GM19438 (cell line): ENCODE measurements around the gene HDAC2.
"Not testable (repeated sequence)": the region's sequence is repeated elsewhere in the genome, so short reads cannot be mapped to it uniquely, and the experiment has no call there.

ENCODE experiments used
- ATAC-seq: cut with Tn5 transposase; IDR thresholded peaks from one replicate; pipeline ENCODE4 v1.9.1; 2021; ENCODE audit warnings: low read depth; ENCODE audit not compliant: unreplicated experiment

Gene HDAC2

DNA sequence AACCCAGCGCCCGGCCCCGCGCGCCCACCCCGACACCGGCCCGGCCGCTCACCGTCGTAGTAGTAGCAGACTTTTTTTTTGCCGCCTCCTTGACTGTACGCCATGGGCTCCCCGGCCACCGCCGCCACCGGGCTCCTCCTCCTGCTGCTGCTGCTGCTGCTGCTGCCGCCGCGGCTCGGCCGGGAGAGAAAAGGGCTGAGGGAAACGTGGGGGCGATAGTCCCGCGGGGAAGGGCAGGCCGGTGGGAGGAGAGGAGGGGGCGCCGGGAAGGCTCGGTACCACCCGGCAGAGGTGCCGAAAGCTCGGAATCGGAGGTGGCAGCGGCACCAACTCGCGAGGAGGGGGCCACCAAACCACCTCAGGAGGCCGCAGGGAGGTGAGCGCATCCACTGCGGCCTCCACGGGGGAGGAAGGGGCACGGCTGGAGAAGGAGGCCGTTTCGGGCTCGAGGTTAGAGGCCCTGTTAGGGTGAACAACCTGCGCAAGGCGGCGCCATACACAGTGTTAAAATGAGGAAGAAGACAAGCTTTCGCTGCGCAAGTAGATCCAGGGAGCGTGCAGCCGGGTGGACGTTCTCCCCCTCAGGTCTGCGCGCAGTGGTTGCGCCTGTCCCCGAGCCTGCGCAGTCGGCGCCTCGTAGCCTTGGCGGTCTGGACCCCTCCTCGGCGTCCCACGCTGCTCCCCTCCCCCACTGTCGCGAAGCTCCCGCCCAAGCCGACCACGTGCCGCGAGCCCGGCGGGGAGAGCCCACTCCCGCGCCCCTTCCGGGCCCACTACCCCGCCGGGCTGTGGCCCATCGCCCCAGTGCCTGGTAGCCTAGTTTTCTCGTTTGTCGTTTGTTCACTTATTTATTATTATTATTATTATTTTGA lies at the start of gene HDAC2:
Gene HDAC2, minus strand, starts transcription at position 344 of the 872 bp plus-strand sequence. Its CDS starts 240 bp downstream, at position 104.
- peak; percentile 81 for ATAC-seq

DNA sequence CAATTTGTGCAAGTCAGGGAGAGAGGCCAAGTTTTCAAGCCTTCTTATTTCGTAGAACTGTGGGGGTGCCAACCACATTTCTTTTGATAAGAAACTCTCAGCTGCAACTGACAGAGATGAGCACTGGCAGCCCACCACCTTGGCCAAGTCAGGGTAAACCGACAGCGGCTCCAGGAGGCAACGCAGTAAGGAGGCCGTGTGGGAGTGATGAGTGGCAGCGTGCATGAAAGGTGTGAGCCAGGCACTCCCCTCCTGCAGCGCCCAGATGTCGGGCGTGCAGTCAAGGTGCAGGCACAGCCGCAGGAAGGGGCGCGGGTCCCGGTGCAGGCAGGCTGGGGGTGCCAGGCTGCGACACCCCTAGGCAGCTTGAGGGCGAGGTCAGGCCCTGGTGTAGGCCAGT lies 49.2 kb upstream of the HDAC2 start:
- no peak for ATAC-seq

DNA sequence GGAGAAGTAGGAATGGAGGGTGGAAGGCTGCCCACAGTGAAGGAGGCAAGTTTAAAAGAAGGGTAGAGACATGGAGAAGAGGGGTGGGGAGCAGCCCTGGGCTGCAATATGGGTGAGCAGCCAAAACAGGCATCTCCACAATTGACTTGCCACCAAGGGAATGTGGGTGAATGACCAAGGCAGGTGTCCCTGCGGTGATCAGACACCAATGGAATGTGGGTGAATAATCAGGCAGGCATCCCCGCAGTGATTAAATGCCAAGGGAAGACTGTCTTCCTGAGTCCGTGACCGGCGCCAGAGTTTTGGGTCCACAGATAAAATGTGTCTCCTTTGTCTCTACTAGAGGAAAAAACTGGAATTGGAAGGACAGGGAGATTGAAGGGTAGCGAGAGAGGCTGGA lies 46.2 kb upstream of the HDAC2 start:
- not testable (repeated sequence) for ATAC-seq

DNA sequence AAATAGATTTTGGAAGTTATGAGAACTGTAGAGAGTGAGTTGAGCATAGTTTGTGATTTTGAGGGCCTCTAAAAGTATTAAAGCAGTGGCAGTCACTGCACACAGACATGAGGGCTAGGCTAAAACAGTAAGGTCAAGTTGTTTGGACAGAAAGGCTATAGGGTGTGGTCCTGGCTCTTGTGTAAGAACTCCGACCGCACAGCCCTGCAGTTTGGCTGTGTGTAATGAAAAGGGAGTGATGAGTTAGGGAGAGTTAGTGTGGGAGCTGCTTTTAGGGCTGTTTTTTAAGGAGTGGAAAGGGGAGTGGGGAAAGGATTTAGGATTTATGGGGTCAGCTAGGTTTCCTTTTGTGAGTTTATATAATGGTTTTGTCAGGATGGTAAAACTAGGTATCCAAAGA lies 43.2 kb upstream of the HDAC2 start:
- ATAC-seq = not testable (repeated sequence)

DNA sequence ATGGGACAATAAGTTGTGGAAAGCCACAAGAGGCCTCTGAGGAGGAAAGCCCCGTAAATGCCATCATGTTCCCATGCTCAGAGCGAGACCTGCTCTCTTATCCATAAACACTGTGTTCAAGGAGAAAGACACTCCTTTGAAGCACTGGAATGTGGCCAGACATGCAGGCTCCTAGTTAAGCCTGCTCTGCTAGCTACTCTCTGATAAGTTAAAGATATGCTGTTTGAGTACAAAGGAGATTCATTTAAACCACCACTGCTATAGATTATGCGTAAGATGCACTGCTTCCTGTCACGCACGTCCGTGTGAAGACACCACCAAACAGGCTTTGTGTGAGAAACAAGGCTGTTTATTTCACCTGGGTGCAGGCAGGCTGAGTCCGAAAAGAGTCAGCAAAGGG lies 40.5 kb upstream of the HDAC2 start:
- ATAC-seq = not testable (repeated sequence)

DNA sequence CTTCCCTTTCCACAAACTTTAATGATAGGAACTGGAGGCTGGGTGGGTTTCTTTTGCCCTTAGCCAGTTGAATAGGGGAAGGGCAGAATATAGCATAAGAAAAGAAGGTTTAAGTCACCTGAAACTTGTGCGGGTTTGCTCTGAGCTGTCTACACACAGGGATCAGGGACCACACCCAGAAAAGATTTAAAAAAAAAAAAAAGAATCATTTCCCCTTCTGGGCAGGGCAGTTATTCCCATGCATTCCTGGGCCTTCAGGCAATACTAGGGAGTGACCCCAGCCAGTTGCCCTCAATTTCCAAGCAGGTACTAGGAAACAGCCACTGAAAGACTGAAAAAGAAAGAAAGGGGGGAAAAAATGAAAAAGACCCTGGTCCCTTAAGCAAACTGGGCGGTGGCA lies 39.6 kb upstream of the HDAC2 start:
- ATAC-seq = no peak

DNA sequence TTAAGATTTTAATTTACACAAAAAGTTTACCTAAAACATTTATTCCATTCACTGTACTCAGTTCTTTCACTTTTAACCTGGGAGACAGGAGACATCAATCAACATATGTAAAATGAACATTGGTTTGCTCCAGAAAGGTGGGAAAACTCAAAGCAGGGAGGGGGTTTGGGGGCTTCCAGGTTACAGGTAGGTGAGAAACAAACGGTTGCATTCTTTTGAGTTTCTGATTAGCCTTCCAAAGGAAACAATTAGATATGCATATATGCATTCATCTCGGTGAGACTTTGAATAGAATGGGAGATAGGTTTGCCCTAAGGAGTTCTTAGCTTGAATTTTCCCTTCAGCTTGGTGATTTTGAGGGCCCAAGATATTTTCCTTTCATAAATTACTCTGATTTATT lies 38.2 kb upstream of the HDAC2 start:
- no peak for ATAC-seq

DNA sequence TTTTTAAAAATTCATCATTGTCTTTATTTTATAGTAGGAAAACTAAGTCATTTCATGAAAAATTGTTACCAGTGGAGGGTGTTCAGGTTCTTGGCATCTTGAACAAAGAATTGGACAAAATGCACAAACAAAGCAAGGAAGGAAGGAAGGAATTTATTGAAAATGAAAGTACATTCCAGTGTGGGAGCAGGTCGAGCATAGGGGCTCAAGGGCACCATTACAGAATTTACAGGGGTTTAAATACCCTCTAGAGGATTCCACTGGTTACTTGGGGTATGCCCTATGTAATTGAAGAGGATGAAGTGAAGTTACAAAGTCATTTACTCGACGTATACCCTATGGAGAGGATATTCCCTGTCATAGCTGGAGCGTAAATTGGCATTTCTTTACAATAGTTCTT lies 37.4 kb upstream of the HDAC2 start:
- no peak for ATAC-seq

DNA sequence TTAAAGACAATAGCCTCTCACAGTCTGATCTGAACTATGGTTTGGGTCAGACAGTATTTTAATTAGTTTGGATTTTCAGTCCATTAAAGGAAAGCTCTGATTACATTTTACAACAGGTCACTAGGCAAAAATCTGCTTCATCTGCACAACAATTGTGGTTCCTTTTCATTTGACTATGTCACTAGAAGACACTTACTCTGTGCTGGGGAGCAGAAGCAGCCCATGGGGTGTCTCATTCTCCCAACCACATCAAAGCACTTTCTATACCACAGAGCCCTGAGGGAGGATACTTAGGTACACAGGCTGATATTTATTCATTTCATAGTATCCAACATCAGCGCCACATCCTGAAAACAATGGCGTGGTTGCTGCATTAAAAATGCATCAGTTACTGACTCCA lies 36.6 kb upstream of the HDAC2 start:
- ATAC-seq = no peak

DNA sequence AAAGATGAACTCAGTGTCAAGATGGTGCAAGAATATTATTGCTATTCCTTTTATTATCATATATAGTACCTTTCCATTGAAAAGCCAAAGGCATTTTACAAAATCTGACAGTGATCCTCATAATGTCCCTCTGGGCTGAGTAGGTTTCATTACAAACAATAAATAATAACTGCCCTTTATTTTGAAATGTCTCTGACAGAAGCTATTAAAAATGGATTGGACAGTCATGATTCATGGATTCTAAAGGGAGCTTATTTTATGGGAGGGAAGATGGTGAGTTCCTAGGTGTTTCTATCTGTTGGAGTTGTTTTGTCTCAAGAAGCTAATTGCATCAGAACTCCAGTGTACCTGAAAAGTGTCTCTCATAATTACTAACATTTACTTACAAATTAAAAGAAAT lies 30.4 kb upstream of the HDAC2 start:
- no peak for ATAC-seq

DNA sequence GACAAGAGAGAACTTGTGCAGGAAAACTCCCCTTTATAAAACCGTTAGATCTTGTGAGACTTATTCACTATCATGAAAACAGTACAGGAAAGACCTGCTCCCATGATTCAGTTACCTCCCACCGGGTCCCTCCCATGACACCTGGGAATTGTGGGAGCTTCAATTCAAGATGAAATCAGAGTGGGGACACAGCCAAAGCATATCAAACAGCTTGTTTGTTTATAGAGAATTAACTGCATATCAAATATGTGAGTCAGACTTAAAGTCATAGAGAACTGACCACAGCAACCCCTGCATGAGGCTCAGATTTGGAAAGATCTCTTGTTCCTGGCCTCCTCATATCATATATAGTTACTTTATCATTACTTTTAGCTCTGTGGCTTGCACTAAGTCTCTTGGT lies 29.1 kb upstream of the HDAC2 start:
- no peak for ATAC-seq

DNA sequence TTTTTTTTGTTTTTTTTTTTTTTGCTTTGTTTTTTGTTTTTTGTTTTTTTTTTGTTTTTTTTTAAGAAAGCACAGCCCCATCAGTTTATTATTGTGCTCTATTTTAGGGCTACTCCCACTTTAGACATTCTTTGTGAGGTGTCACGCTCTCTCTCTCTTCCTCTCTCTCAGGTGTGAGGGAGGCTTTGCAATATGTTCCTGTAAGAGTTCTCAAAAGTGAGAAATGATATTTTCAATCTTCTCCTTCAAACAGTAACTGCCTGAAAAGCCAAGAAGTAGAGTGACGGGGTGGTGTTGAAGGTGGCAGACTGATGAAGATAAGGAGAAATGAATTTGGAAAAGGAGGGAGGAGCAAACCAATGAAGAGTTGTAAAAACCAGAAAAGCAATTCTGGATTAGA lies 28.3 kb upstream of the HDAC2 start:
- ATAC-seq = no peak

DNA sequence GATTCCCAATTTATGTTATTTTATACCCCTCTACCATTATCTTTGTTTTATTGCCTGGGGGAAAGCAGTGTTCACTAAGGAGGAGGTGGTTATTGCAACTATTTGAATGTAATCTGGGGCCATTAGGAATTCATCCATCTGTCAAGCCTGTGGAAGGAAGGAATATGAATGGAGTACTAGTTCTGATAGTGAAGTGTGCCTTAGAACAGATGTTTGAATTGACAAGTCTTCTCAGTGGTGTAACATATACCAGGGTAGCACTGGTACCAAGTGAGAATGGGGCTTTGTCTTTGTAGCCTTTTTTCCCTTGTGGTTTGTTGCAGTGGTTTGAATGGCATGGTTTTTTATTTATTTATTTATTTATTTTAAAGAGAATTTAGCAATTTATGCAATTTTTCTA lies 27.9 kb upstream of the HDAC2 start:
- no peak for ATAC-seq

DNA sequence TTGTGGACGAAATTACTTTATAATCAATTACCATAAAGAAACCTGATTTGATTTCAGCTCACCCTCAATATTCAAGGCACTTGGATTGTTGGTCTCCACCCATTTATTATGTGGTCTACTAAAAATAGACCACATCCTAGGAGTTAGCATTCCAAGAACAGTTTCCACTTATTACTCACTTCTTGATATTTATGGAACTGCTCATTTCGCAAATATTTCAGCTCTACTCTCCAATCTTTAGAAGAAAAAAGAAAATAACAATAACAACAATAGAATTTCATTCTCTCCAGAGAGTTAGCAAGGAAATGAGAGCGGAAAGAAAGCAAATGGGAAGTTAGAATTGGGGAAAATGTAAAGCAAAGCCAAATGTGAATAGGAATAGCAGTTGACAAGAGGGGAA lies 26.2 kb upstream of the HDAC2 start:
- no peak for ATAC-seq

DNA sequence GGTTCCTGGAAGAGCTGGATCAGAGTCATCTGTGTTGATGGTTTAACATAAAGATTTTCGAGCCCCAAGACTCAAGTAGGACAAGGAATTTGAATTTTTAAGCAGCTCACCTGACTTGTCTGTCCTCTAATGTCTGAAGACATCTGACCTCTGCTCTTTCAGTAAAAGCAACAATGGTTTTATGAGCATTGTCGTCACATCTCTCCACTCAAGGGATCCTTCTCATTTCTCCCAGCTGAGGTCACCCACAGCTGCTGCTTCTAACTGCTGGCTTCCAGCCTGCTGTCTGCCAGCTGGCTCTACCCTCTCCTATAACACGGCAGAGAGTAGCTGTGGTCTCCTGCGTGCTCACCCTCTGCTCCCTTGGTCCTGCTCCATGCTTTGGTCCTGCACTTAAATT lies 24.7 kb upstream of the HDAC2 start:
- no peak for ATAC-seq

DNA sequence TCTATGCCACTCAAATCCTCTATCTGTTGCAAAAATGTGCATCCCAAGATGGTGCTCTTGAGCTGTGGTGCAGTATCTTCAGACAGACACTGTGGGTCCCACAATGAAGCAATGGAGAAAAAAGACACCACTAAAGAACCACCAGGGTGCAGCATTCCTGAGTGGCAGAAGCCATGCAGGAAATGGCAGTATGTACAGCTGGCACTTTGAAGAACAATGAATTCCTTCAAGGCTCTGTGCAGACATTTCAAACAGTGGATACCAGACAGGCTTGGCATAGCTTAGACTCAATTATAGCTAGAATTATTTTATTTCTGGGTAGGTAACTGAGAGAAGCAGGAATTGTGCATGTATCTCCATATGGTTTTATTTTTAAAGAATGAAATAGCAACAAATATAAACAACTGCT lies 24.0 kb upstream of the HDAC2 start:
- peak; percentile 97 for ATAC-seq

DNA sequence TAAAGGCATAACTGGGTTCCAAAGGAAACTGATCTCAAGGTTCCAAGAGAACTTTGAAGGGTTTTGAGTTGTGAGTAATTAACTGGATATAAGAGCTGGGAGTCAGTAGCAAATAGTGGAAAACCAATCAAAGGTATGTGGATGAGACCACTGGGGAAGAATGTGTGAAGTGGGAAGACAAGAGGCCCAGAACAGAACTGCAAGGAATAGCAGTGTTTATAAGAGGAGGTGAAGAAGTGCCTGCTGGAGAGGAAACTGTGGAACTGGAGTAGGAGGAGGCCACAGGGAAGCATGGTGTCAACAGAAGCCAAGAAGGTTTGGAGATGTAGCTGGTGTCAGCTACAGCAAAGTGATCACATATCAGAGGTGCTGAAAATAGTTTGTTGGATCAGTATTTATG lies 18.7 kb upstream of the HDAC2 start:
- ATAC-seq = no peak

DNA sequence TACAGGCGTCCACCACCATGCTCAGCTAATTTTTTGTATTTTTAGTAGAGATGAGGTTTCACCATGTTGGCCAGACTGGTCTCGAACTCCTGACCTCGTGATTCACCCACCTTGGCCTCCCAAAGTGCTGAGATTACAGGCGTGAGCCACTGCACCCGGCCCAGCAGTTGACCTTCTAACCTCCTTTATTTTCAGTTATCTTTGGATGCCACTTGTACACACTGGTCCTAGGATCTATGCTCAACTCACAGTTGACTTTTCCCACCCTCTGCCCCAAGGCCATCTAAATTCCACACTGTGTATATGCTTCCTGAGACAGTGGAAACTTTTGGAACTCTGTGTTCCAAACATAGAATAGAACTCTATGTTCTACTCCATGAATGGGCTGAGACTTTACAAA lies 11.7 kb upstream of the HDAC2 start:
- ATAC-seq = not testable (repeated sequence)

DNA sequence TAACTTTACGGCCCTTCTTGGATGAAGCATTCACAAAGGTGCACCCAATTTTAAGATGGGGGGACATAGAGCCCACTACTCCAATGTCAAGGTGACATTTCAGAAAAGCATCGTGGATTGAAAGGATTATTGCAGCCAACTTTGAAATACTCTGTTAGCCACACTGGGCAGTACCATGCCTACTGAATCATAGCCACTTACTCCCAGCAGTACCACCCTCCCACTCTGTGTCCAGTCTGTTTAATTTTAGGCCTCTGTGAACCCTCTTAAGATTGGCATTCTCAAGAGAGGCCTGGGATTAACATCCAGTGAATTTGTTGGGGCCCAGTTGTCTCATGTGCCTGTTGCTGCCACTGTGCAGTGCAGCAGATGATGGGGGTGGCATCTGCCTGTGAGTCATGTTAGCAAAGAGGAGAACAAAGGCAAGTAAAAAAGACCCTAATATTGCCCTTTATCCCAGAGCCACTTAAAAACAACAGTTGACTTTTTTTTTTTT lies 11.2 kb upstream of the HDAC2 start:
- ATAC-seq = no peak

DNA sequence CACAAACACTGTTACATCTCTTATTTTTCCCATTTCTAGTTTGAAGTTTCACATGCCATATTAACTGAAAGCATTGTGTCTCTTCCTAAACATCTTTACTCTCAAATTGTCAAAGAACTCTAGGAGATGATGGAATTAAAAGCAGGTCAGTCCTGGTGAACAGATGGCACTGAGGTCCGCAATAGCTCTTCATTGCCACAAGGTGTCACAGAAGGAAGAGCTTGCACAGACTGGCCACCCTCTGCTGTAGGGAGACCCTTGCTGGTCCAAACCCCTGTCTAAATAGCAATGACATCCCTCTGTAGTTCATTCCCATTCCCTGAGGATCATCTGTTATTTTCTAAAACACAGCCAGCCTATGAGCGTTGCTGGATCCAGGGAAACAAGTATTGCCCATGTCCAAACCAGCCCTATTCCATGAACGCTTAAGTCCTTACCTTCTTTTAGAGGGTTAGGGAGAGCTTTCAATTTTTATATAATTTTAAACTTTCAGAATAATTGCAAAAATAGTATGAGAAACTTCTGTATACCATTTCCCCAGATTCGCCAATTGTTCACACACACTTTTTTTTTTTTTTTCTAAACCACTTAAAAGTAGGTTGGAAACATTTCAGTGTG lies 10.1 kb upstream of the HDAC2 start:
- ATAC-seq = no peak

DNA sequence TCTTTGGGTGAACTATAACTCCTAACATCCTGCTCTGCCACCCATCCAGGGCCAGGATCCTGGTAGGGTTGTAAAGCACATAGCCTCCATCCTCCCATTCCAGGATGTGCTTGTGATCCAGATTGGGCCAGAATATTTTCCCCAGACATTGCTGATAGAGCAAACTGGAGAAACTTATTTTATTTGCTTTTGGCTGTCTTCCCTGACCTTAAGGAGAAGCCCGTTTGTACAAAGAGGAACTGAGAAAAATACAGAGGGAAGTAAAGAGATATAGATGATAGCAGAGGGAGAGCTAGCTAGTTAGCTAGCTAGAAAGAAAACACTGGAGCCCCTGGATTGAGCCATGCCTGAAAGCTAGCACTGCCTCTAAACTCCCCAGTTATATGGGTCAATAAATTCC lies 9.0 kb upstream of the HDAC2 start:
- peak; percentile 60 for ATAC-seq

DNA sequence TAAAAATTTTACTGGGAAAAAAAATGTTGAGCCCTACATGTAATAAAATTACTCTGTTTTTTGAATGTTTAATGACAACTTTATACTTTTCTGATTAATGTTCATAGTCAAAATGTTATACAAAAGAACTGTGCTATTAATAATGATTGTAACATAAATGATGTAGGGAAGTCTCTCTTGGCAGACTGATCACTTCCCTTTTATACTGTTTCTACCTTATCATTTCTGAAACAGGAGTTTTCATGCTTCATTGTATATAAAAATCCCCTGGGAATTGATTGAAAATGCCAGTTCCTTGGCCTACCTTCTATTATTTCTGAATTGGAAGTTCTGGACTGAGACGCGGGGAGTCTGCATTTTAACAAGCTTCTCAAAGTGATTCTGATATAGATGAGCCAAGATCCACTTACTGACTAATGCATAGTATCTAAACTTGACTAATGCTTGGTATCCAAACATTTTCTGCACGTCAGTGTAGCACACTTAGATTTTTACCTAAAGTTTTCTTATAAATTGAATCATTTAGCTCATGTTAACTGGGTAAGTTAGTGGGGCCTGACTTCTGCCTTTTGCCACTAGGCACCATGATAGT lies 7.2 kb upstream of the HDAC2 start:
- ATAC-seq = no peak
